Activated CD8-positive, alpha-beta memory T cell treated with anti-CD3 and anti-CD28 coated beads for 36 hours (primary cell): Measurements from ENCODE around the gene MAP3K14. TPM values are rescaled to one million over a fixed set of nuclear protein-coding genes. Genes with fewer than 3 reads are reported as not detected.
"Not testable (repeated sequence)": the region's sequence is repeated elsewhere in the genome, so short reads cannot be mapped to it uniquely, and the experiment has no call there.

Source experiments
- CTCF ChIA-PET: fragments of 350-600 bp; sonication (Branson Sonifier 250); formaldehyde crosslinking; loops from one replicate; lab custom pipeline; 2021; ENCODE audit warnings: antibody characterized with exemption; lab: Charles Lee
- POLR2A ChIA-PET: fragments of 350-600 bp; sonication (Branson Sonifier 250); formaldehyde crosslinking; loops from one replicate; lab custom pipeline; 2021; ENCODE audit warnings: antibody characterized with exemption; lab: Charles Lee
- total RNA-seq, 2 experiments: library from RNA; stranded (reverse); gene quantifications; one replicate each; pipeline ENCODE4 v1.2.3, GENCODE V29; 2021

MAP3K14 gene
- total RNA-seq: 10 to 100 TPM; 47.5 to 51.6 TPM

DNA sequence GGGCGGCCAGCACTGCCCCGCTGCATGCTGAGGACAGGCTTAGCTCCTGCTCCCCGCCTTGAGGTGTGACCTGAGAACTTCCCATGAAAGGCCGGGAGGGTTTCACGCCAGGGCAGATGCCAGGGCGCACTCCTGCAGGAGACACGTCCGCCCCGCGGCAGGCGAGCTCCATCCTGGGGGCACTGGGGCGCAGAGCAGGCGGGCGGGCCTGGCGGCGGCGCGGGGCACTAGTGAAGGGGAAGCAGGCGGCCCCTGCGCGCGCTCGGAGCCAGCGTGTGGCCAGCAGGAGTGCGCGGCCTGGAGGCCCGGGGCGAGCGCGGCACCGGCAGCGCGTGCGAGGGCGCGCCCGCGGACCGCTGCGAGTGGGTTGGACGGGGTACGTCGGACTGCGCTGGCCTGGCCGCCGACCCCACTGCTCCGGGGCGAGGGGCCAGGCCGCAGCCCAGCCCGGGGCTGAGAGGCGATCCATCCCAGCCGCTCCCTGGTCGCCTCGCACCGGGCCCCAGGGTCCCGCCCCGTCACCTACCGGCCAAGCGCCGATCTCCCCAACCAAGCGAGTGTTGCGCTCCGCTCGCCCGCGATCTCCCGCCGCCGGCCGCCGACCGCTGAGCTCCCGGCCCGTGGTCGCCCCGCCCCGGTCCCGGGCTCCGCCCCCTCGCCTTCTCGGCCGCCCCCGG is at the start of gene MAP3K14:
Gene MAP3K14, minus strand, starts transcription at position 587 of the 677 bp plus-strand sequence. CDS start 26,275 bp downstream, outside the sequence.
- CTCF ChIA-PET: interaction anchor here (0.5 to 3.2 kb wide), 22 partner anchors 9 to 181 kb away, joined by 3 to 14 read pairs (median 4); partner anchors contain the start of gene ACBD4

GRCh38 chr17:45366049-45366448 is 49.2 kb upstream of the MAP3K14 start:
- POLR2A ChIA-PET: interaction anchor here (0.6 kb wide), 1 partner anchor 20 kb away, joined by 9 read pairs; no protein-coding TSS in a partner anchor
- CTCF ChIA-PET: no interaction called here

More for the DNA sequence above, at the start of gene MAP3K14:
- POLR2A ChIA-PET: interaction anchor here (0.5 to 2.1 kb wide), 13 partner anchors 9 to 183 kb away, joined by 3 to 22 read pairs (median 6); no protein-coding TSS in a partner anchor

GRCh38 chr17:45364531-45365390 is 47.9 kb upstream of the MAP3K14 start:
- POLR2A ChIA-PET: interaction anchor here (1.1 kb wide), 1 partner anchor 81 kb away, joined by 3 read pairs; no protein-coding TSS in a partner anchor
- CTCF ChIA-PET: interaction anchor here (1.5 kb wide), 1 partner anchor 21 kb away, joined by 5 read pairs; no protein-coding TSS in a partner anchor

- CTCF ChIA-PET: no interaction called here
- POLR2A ChIA-PET: no interaction called here
Observed at GRCh38 chr17:45363498-45363897, 46.7 kb upstream of the MAP3K14 start.

- POLR2A ChIA-PET: no interaction called here
- CTCF ChIA-PET: interaction anchor here (0.7 kb wide), 1 partner anchor 103 kb away, joined by 3 read pairs; no protein-coding TSS in a partner anchor
Observed at GRCh38 chr17:45361976-45362375, 45.2 kb upstream of the MAP3K14 start.

DNA sequence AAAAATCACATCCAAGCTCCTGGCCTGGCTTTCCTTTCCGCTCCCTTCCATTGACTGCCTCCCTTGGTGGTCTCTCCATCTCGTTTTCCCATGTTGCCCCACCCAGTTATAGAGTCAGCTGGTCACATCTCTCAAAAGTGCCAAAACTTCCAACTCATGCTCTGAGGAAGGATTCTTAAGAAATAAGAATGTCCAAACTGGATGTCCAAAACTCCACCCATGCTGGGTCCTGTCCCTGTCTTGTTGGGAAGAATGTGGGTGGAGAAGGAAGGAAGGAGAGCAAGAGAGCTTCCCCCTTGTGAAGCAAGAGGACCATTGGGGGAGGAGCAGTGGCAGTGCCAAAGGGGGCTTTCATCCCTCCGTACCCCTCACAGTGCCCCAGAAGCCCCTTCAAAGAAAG is 44.6 kb upstream of the MAP3K14 start:
- POLR2A ChIA-PET: no interaction called here
- CTCF ChIA-PET: interaction anchor here (0.7 kb wide), 1 partner anchor 102 kb away, joined by 3 read pairs; no protein-coding TSS in a partner anchor

- ChIA-PET POLR2A (interaction anchor here (1.0 to 1.1 kb wide), 2 partner anchors 40 to 45 kb away, joined by 5 to 6 read pairs; partner anchors contain the start of gene MAP3K14), CTCF (interaction anchor here (0.7 to 1.3 kb wide), 4 partner anchors 41 to 538 kb away, joined by 3 to 5 read pairs (median 3); no protein-coding TSS in a partner anchor)
Observed at GRCh38 chr17:45357364-45357997, 40.7 kb upstream of the MAP3K14 start.

DNA sequence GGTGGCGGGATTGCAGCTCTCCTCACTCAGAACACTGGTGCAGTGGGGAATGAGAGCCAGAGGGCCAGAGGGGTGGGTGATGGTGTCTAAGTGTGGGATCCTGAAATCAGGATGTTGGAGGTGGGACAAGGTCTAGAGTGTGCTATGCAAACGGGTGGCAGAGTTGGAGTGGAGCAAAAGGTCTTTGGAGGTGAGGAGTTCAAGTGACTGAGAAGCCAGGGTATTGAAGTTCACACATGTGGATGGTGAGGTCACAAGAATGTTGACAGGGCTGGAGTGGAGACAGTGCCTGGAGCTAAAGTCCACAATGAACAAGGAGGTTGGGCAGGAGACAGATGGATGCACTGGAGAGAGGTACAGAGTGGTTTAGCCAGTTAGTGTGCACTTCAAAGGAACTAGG is 38.3 kb upstream of the MAP3K14 start:
- POLR2A ChIA-PET: interaction anchor here (1.2 kb wide), 1 partner anchor 38 kb away, joined by 3 read pairs; the partner anchor contains the start of gene MAP3K14
- CTCF ChIA-PET: no interaction called here

DNA sequence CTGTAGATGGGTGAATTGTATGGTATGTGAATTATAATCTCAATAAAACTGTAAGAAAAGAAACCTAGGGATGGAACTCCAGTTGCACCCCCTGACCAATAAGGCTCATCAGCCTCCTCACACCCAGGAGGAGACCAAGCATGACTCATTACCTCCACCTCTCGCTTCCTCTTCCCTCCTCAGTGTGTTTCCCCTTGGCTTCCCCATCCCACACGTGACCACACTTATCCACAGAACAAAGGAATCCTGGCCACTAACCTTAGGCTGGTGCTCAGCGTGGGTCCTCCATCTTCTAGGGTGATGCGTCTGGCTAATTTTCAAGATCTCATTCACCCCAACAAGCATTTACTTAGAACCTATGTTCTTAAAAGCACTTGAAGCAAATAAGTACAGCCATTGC is 36.2 kb upstream of the MAP3K14 start:
- POLR2A ChIA-PET: interaction anchor here (0.7 kb wide), 1 partner anchor 42 kb away, joined by 4 read pairs; no protein-coding TSS in a partner anchor
- CTCF ChIA-PET: no interaction called here

DNA sequence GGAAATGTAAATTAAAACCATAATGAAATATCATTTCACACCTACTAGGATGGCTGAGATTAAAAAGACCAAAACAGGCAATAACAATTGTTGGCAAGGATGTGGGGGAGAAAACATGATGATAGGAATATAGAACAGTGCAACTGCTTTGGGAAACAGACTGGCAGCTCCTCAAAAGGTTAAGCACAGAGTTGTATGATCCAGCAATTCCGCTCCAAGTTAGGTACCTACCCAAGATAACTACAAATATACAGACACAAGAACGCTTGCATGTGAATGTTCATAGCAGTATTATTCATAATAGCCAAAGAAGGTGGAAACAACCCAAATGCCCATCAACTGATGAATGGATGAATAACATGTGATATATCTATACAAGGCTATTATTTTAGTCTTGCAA is 35.0 kb upstream of the MAP3K14 start:
- POLR2A ChIA-PET: no interaction called here
- CTCF ChIA-PET: interaction anchor here (0.8 kb wide), 1 partner anchor 75 kb away, joined by 3 read pairs; no protein-coding TSS in a partner anchor

- POLR2A ChIA-PET: no interaction called here
- CTCF ChIA-PET: no interaction called here
Observed at GRCh38 chr17:45347444-45347843, 30.6 kb upstream of the MAP3K14 start.

- POLR2A ChIA-PET: no interaction called here
Observed at GRCh38 chr17:45346216-45347015, 29.6 kb upstream of the MAP3K14 start.

GRCh38 chr17:45345554-45346215 is 28.9 kb upstream of the MAP3K14 start:
- ChIA-PET POLR2A (no interaction called here), CTCF (interaction anchor here (1.3 kb wide), 1 partner anchor 53 kb away, joined by 3 read pairs; no protein-coding TSS in a partner anchor)

More at GRCh38 chr17:45346216-45347015, 29.6 kb upstream of the MAP3K14 start:
- CTCF ChIA-PET: interaction anchor here (1.3 kb wide), 1 partner anchor 54 kb away, joined by 3 read pairs; no protein-coding TSS in a partner anchor

DNA sequence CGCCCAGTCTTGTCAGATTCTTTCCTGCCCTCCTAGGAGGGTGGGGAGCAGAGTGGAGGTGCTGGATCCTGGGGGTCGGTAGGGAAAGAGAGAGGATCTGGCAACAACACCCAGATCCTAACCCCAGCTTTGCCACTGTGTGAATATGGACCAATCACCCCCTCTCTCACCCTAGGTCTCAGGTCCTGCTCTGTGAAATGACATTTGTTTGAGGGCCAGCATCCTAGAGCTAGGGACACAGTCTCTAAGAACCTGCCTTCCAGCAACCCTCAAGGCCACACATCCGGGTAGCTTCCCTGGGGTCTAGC is 28.4 kb upstream of the MAP3K14 start:
- POLR2A ChIA-PET: no interaction called here
- CTCF ChIA-PET: interaction anchor here (1.3 kb wide), 1 partner anchor 53 kb away, joined by 3 read pairs; no protein-coding TSS in a partner anchor

DNA sequence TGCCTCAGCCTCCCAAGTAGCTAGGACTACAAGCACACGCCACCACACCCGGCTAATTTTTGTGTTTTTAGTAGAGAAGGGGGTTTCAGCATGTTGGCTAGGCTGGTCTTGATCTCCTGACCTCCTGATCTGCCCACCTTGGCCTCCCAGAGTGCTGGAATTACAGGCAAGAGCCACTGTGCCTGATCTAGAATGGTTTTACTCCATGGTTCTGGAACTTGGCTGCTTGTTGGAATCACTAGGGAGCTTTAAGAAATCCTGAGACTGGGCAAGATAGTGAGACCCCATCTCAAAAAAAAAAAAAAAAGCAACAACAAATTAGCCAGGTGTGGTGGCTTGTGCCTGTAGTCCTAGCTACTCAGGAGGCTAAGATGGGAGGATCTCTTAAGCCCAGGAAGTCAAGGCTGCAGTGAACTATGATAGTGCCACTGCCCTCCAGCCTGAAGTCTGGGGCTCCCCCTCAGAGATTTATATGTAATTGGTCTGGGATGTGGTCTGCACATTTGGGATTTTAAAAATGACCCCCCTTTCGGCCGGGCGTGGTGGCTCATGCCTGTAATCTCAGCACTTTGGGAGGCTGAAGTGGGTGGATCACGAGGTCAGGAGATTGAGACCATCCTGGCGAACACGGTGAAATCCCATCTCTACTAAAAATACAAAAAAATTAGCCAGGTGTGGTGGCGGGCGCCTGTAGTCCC is 27.3 kb upstream of the MAP3K14 start:
- CTCF ChIA-PET: interaction anchor here (0.6 to 1.2 kb wide), 2 partner anchors 28 to 123 kb away, joined by 3 to 4 read pairs; no protein-coding TSS in a partner anchor
- POLR2A ChIA-PET: not testable (repeated sequence)

- POLR2A ChIA-PET: no interaction called here
Observed at GRCh38 chr17:45342871-45343526, 26.2 kb upstream of the MAP3K14 start.

More at GRCh38 chr17:45342871-45343526, 26.2 kb upstream of the MAP3K14 start:
- CTCF ChIA-PET: interaction anchor here (1.2 kb wide), 1 partner anchor 122 kb away, joined by 3 read pairs; no protein-coding TSS in a partner anchor
